ENCODE measurements around the gene HDAC9. TPM values are rescaled to one million over a fixed set of nuclear protein-coding genes. Genes with fewer than 3 reads are reported as not detected.

The HDAC9 gene
- total RNA-seq (2014; rRNA removed; shearing (Covaris generic)) = 0.02 and 0.03 TPM in 2 replicates
- polyA plus RNA-seq (2014; cell fraction: nucleus; rRNA removed) = not detected in 2 replicates

- DNase-seq (ENCODE audit: extremely low read depth, low read depth) = no peak
Observed at GRCh38 chr7:18495412-18496340, at the start of gene HDAC9. Gene HDAC9 (plus strand): TSS chr7:18495749. CDS start chr7:18496303, 554 bp downstream.

- no peak for DNase-seq (ENCODE audit: extremely low read depth, low read depth)
Observed at GRCh38 chr7:18445916-18446520, 49.5 kb upstream of the HDAC9 start.

- DNase-seq (ENCODE audit: extremely low read depth, low read depth) = no peak
Observed at GRCh38 chr7:18450019-18450418, 45.5 kb upstream of the HDAC9 start.

GRCh38 chr7:18455606-18456005 is 39.9 kb upstream of the HDAC9 start:
- no peak for DNase-seq (ENCODE audit: extremely low read depth, low read depth)

- DNase-seq (ENCODE audit: extremely low read depth, low read depth) = no peak
Observed at GRCh38 chr7:18457832-18458231, 37.7 kb upstream of the HDAC9 start.

- no peak for DNase-seq (ENCODE audit: extremely low read depth, low read depth)
Observed at GRCh38 chr7:18458830-18459229, 36.7 kb upstream of the HDAC9 start.

- DNase-seq (ENCODE audit: extremely low read depth, low read depth) = no peak
Observed at GRCh38 chr7:18459484-18460245, 35.9 kb upstream of the HDAC9 start.

- no peak for DNase-seq (ENCODE audit: extremely low read depth, low read depth)
Observed at GRCh38 chr7:18461785-18462467, 33.6 kb upstream of the HDAC9 start.

GRCh38 chr7:18464830-18465229 is 30.7 kb upstream of the HDAC9 start:
- no peak for DNase-seq (ENCODE audit: extremely low read depth, low read depth)

- no peak for DNase-seq (ENCODE audit: extremely low read depth, low read depth)
Observed at GRCh38 chr7:18467011-18467410, 28.5 kb upstream of the HDAC9 start.

- no peak for DNase-seq (ENCODE audit: extremely low read depth, low read depth)
Observed at GRCh38 chr7:18468795-18469194, 26.8 kb upstream of the HDAC9 start.

GRCh38 chr7:18469316-18469715 is 26.2 kb upstream of the HDAC9 start:
- DNase-seq (ENCODE audit: extremely low read depth, low read depth) = no peak

GRCh38 chr7:18471476-18472160 is 23.9 kb upstream of the HDAC9 start:
- no peak for DNase-seq (ENCODE audit: extremely low read depth, low read depth)

GRCh38 chr7:18472161-18472483 is 23.4 kb upstream of the HDAC9 start:
- DNase-seq (ENCODE audit: extremely low read depth, low read depth) = no peak

- DNase-seq (ENCODE audit: extremely low read depth, low read depth) = no peak
Observed at GRCh38 chr7:18473119-18473518, 22.4 kb upstream of the HDAC9 start.

GRCh38 chr7:18474944-18475343 is 20.6 kb upstream of the HDAC9 start:
- DNase-seq (ENCODE audit: extremely low read depth, low read depth) = no peak

- no peak for DNase-seq (ENCODE audit: extremely low read depth, low read depth)
Observed at GRCh38 chr7:18475488-18475887, 20.1 kb upstream of the HDAC9 start.

- no peak for DNase-seq (ENCODE audit: extremely low read depth, low read depth)
Observed at GRCh38 chr7:18481776-18482175, 13.8 kb upstream of the HDAC9 start.

GRCh38 chr7:18488049-18488448 is 7.5 kb upstream of the HDAC9 start:
- no peak for DNase-seq (ENCODE audit: extremely low read depth, low read depth)

GRCh38 chr7:18489624-18490023 is 5.9 kb upstream of the HDAC9 start:
- no peak for DNase-seq (ENCODE audit: extremely low read depth, low read depth)

Measured in NCI-H460 (cell line).